ENCODE measurements around the gene MRPS27.

MRPS27 gene

DNA sequence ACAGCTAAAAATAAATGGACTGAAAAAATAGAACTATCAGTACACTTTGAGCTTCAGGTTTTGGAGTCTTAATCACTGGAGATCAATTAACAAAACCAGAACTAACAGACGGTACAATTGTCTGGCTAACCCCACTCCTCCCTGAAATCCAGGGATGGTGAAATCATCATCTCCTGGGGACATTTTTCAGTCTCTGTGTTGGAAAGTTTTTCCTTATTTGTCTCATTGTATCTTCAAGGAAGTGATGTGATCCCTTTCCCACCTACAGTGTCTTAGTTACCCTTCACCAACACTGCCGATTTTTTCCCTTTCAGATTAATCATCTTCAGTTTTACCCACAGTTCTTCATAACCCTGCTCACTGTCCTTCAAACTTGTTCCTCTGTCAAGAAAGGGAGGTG, 130.9 kb downstream of the MRPS27 start:
- FAIRE-seq (no peak), DNase-seq (ENCODE audit: insufficient read length, low spot score) (no peak)
- TF ChIP-seq PAX5 (IDR thresholded peaks at IDR 0.05; ENCODE audit: insufficient read depth, low read length, severe bottlenecking) (no peak), SPI1 (IDR thresholded peaks at IDR 0.05; ENCODE audit: low read depth, low read length) (no peak), POLR2AphosphoS5 (IDR thresholded peaks at IDR 0.05; ENCODE audit: low read depth, low read length) (no peak), POU2F2 (IDR thresholded peaks at IDR 0.05; ENCODE audit: low read depth, low read length) (no peak), POLR2A (IDR thresholded peaks at IDR 0.05; ENCODE audit: low read depth, low read length) (no peak), TAF1 (IDR thresholded peaks at IDR 0.05; ENCODE audit: low read depth, low read length) (no peak)

DNA sequence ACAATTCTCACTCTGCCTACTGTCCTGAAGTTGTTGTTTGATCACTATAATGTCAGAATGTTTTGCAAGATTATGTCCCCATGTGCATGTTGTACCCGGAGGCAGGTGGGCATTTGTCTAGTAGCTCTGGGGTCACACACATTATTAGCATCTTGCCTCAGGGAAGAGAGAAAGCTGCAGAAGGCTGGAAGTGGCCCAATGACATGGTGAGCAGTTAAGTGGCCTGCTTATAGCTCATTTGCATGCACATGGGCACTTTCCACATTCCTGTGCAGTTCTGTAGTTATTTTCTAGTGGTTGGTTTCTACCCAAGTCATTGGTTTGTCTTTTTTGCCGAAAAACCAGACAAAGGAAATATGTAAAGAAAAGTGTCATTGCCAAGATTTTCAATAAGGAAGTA, 131.9 kb downstream of the MRPS27 start:
- FAIRE-seq = no peak
- no peak for DNase-seq (ENCODE audit: insufficient read length, low spot score)
- TF ChIP-seq POU2F2 (IDR thresholded peaks at IDR 0.05; ENCODE audit: low read depth, low read length) (no peak), POLR2A (IDR thresholded peaks at IDR 0.05; ENCODE audit: low read depth, low read length) (no peak), POLR2AphosphoS5 (IDR thresholded peaks at IDR 0.05; ENCODE audit: low read depth, low read length) (no peak), PAX5 (IDR thresholded peaks at IDR 0.05; ENCODE audit: insufficient read depth, low read length, severe bottlenecking) (no peak), SPI1 (IDR thresholded peaks at IDR 0.05; ENCODE audit: low read depth, low read length) (no peak), TAF1 (IDR thresholded peaks at IDR 0.05; ENCODE audit: low read depth, low read length) (no peak)

DNA sequence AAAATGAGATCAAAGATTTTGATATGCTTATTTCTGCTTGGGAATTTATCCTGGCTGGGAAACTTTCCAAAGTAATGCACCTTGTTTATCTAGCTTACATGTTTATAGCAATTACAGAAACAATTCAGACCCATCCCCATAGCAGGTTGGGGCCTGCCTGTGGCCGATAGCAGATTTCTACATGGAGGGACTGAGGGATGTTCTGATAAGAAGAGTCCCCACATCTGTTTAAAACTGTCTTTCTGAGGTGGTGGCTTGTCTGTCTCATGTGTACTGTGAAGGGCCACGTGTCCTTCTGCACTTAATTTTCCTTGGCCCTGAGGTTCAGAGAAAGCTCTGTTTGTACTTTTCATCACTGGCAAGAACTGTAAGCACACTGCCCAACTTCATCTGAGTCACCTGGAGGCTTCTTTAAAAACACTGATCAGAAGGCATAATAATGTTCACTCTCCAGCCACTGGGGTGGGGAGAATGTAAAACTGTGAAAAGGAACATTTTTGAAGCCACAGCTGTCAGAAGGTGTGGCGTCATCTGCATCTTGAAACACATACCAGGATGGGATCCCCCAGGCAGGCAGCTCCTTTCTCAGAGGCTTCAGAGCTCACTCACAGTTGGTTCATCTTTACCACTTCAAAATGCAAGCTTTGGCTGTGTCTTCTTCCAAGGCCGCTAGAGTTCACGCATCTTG, 132.5 kb downstream of the MRPS27 start:
- DNase-seq (ENCODE audit: insufficient read length, low spot score) (no peak), FAIRE-seq (no peak)
- TF ChIP-seq TAF1 (IDR thresholded peaks at IDR 0.05; ENCODE audit: low read depth, low read length) = no peak
- no peak for TF ChIP-seq POLR2AphosphoS5 (IDR thresholded peaks at IDR 0.05; ENCODE audit: low read depth, low read length)
- TF ChIP-seq SPI1 (IDR thresholded peaks at IDR 0.05; ENCODE audit: low read depth, low read length) = no peak
- TF ChIP-seq POLR2A (IDR thresholded peaks at IDR 0.05; ENCODE audit: low read depth, low read length) = no peak
- no peak for TF ChIP-seq PAX5 (IDR thresholded peaks at IDR 0.05; ENCODE audit: insufficient read depth, low read length, severe bottlenecking)
- no peak for TF ChIP-seq POU2F2 (IDR thresholded peaks at IDR 0.05; ENCODE audit: low read depth, low read length)

DNA sequence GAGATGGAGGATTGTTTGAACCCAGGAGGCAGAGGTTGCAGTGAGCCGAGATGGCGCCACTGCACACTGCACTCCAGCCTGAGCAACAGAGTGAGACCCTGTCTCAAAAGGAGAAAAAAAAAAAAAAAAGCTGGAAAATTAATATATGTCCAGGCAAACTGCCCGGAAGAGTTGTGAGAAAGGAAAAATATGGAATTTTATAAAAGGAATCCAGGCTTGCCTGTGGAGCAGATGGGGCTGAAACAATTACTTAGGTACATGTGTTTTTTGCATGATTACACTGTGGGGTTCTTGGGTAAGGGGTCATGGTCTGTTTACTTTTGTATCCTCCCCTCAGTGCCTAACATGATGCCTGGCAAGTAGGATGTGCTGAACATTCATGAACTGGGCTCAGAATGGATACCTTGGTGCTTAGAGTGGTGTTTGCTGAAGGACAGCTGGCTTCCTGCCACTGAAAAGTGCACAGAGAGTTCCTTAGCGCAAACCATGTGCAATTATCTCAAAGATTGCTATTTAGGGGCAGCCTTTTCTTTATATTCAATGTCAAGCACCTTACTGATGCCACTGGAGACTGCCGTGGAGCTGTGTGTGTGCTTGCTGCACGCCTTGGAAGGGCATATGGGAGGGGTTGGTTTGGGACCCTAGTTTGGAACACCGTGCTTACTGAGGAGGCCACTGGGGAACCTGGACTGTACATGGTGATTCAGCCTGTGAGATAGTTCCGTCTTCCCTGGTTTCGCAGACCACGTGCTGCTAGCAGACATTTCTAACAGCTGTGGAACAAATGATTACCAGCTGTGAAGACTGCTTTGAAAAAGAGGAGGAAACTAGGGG, 134.3 kb downstream of the MRPS27 start:
- no peak for TF ChIP-seq TAF1 (IDR thresholded peaks at IDR 0.05; ENCODE audit: low read depth, low read length)
- TF ChIP-seq SPI1 (IDR thresholded peaks at IDR 0.05; ENCODE audit: low read depth, low read length) = no peak
- no peak for TF ChIP-seq POU2F2 (IDR thresholded peaks at IDR 0.05; ENCODE audit: low read depth, low read length)
- no peak for TF ChIP-seq POLR2AphosphoS5 (IDR thresholded peaks at IDR 0.05; ENCODE audit: low read depth, low read length)
- TF ChIP-seq PAX5 (IDR thresholded peaks at IDR 0.05; ENCODE audit: insufficient read depth, low read length, severe bottlenecking) = no peak
- TF ChIP-seq POLR2A (IDR thresholded peaks at IDR 0.05; ENCODE audit: low read depth, low read length) = no peak
- FAIRE-seq (no peak), DNase-seq (ENCODE audit: insufficient read length, low spot score) (no peak)

DNA sequence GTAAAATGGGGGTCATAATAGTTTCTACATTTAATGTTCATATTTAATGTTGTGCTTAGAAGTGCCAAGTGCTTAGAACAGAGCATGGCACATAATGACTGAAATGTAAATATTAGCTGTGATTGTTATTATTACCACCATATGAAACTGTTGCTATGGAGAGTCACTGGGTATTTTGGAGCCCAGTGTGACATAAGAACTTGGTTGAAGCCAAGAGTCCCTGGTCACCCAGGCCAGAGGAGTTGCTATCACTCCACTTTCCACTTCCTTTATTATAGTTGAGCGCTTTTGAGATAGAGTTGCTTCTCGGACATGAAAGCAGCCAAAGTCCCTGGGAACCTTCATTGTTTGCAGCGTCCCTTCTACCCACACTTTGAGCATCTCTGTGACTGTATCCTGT, 135.6 kb downstream of the MRPS27 start:
- no peak for TF ChIP-seq SPI1 (IDR thresholded peaks at IDR 0.05; ENCODE audit: low read depth, low read length)
- no peak for TF ChIP-seq TAF1 (IDR thresholded peaks at IDR 0.05; ENCODE audit: low read depth, low read length)
- no peak for TF ChIP-seq PAX5 (IDR thresholded peaks at IDR 0.05; ENCODE audit: insufficient read depth, low read length, severe bottlenecking)
- TF ChIP-seq POLR2AphosphoS5 (IDR thresholded peaks at IDR 0.05; ENCODE audit: low read depth, low read length) = no peak
- no peak for TF ChIP-seq POLR2A (IDR thresholded peaks at IDR 0.05; ENCODE audit: low read depth, low read length)
- TF ChIP-seq POU2F2 (IDR thresholded peaks at IDR 0.05; ENCODE audit: low read depth, low read length) = no peak
- FAIRE-seq (no peak), DNase-seq (ENCODE audit: insufficient read length, low spot score) (no peak)

DNA sequence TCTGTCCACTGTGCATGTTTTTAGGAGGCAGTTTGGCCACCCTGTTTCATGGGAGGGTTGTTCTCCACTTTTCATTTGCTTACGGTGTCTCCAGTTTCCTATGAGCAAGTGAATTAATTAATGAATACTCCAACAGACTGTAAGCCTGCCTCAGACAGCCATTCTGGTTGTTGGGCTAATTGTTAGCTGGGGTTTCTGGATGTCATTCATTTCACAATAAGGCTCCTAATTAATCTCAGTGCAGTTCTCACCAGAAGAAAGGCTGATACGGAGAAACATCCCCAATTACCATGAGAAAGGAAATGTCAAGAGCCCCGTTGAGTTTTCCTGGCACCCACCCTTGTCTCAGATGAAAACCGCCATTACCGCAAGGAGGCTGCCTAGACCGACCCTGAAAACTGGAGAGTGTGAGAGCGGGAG, 136.9 kb downstream of the MRPS27 start:
- no peak for FAIRE-seq

DNA sequence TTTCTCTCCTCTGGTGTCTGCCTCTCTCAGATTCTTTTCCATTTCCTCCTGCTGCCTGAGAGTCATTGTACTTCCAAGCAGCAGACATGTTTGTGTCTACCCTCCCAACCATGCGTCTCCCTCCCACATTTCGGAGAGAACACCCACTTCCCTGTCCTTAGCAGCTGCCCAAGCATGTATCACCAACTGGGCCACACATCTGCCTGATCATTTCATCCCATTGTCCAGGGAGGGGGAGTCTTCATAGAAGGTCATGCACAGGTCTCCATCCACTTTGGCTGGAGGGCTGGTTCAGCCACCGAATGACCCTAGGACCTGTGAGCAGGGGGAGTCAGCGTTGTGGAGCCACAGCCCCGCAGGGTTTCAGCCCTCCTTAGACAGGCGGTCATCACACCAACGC, 137.4 kb downstream of the MRPS27 start:
- TF ChIP-seq POLR2AphosphoS5 (IDR thresholded peaks at IDR 0.05; ENCODE audit: low read depth, low read length) (no peak), PAX5 (IDR thresholded peaks at IDR 0.05; ENCODE audit: insufficient read depth, low read length, severe bottlenecking) (no peak), SPI1 (IDR thresholded peaks at IDR 0.05; ENCODE audit: low read depth, low read length) (no peak), POU2F2 (IDR thresholded peaks at IDR 0.05; ENCODE audit: low read depth, low read length) (no peak), TAF1 (IDR thresholded peaks at IDR 0.05; ENCODE audit: low read depth, low read length) (no peak), POLR2A (IDR thresholded peaks at IDR 0.05; ENCODE audit: low read depth, low read length) (no peak)
- no peak for FAIRE-seq

More for the DNA sequence above, 136.9 kb downstream of the MRPS27 start:
- TF ChIP-seq SPI1 (IDR thresholded peaks at IDR 0.05; ENCODE audit: low read depth, low read length) = no peak
- TF ChIP-seq TAF1 (IDR thresholded peaks at IDR 0.05; ENCODE audit: low read depth, low read length) = no peak
- TF ChIP-seq POLR2AphosphoS5 (IDR thresholded peaks at IDR 0.05; ENCODE audit: low read depth, low read length) = no peak
- TF ChIP-seq PAX5 (IDR thresholded peaks at IDR 0.05; ENCODE audit: insufficient read depth, low read length, severe bottlenecking) = no peak
- TF ChIP-seq POLR2A (IDR thresholded peaks at IDR 0.05; ENCODE audit: low read depth, low read length) = no peak
- no peak for TF ChIP-seq POU2F2 (IDR thresholded peaks at IDR 0.05; ENCODE audit: low read depth, low read length)
- no peak for DNase-seq (ENCODE audit: insufficient read length, low spot score)

DNA sequence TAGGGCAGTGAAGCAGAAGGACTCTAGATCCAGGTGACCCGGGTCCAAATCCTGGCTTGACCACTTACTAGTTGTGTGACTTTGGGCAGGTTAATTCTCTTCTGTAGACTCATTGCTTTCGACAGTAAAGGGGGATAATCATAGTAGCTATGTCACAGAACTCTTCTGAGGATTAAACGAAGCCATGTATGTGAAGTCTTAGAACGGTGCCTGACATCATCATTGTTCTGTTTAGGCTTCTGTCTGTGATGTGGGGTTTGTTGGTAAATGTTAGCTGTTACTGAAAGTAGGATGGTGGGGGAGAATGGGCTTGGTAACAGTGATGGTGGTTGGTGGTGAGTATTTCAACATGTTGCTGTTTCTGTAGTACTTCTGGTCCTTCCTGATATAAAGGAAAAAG, 139.1 kb downstream of the MRPS27 start:
- FAIRE-seq (no peak), DNase-seq (ENCODE audit: insufficient read length, low spot score) (no peak)
- TF ChIP-seq POU2F2 (IDR thresholded peaks at IDR 0.05; ENCODE audit: low read depth, low read length) (no peak), TAF1 (IDR thresholded peaks at IDR 0.05; ENCODE audit: low read depth, low read length) (no peak), POLR2A (IDR thresholded peaks at IDR 0.05; ENCODE audit: low read depth, low read length) (no peak), POLR2AphosphoS5 (IDR thresholded peaks at IDR 0.05; ENCODE audit: low read depth, low read length) (no peak), PAX5 (IDR thresholded peaks at IDR 0.05; ENCODE audit: insufficient read depth, low read length, severe bottlenecking) (no peak), SPI1 (IDR thresholded peaks at IDR 0.05; ENCODE audit: low read depth, low read length) (no peak)

More for the DNA sequence above, 137.4 kb downstream of the MRPS27 start:
- no peak for DNase-seq (ENCODE audit: insufficient read length, low spot score)

DNA sequence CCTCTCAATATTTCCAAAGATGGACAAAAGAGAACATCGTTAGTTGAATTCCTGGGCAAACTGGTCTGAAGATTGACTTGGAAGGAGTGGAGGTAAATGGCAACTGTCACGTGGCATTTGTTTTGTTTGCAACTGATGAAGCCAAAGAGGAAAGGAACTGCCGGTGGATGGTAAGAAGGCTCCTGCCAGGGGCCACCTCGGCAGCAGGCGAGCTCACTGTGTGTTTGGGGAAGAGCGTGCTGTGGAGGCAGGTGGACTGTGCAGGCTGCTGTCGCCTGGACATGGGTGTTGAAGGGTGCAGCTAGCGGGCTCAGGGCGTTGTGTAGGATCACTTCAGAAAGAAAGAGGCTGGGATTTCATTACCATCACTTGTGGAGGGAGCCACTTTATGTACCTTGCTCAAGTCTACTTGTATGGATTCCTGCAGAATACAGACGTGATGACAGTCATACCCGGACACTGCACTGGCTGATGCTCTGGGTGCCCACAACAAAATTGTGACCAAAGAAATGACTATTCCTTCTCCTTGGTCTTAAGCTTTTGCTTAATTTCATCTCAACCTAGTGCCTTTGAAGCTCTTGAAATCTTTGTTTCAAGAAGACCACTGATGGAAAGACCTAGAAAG, 140.1 kb downstream of the MRPS27 start:
- TF ChIP-seq SPI1 (IDR thresholded peaks at IDR 0.05; ENCODE audit: low read depth, low read length) (no peak), TAF1 (IDR thresholded peaks at IDR 0.05; ENCODE audit: low read depth, low read length) (no peak), PAX5 (IDR thresholded peaks at IDR 0.05; ENCODE audit: insufficient read depth, low read length, severe bottlenecking) (no peak), POLR2AphosphoS5 (IDR thresholded peaks at IDR 0.05; ENCODE audit: low read depth, low read length) (no peak), POU2F2 (IDR thresholded peaks at IDR 0.05; ENCODE audit: low read depth, low read length) (no peak), POLR2A (IDR thresholded peaks at IDR 0.05; ENCODE audit: low read depth, low read length) (no peak)
- FAIRE-seq (no peak), DNase-seq (ENCODE audit: insufficient read length, low spot score) (no peak)

All from GM12891 (cell line).